GM12891 (cell line): ENCODE data around the gene ZNF469.

ENCODE experiments used
- PAX5 ChIP-seq: IDR thresholded peaks from 2 replicates; pipeline ENCODE4 v1.6.1; 2011; ENCODE audit warnings: low read length, moderate library complexity, mild to moderate bottlenecking; ENCODE audit not compliant: insufficient read depth, severe bottlenecking
- POLR2A ChIP-seq: IDR thresholded peaks from 2 replicates; pipeline ENCODE4 v1.6.1; 2011; ENCODE audit warnings: low read depth, low read length, control low read depth
- POLR2AphosphoS5 ChIP-seq: IDR thresholded peaks from 2 replicates; pipeline ENCODE4 v1.6.1; 2011; ENCODE audit warnings: low read depth, low read length, control low read depth
- SPI1 ChIP-seq: IDR thresholded peaks from 2 replicates; pipeline ENCODE4 v1.6.1; 2011; ENCODE audit warnings: low read depth, low read length, control low read depth
- TAF1 ChIP-seq: IDR thresholded peaks from 2 replicates; pipeline ENCODE4 v1.6.1; 2011; ENCODE audit warnings: low read depth, low read length, control low read depth

- TF ChIP-seq SPI1 (no peak), POLR2A (no peak), POLR2AphosphoS5 (no peak), TAF1 (no peak), PAX5 (no peak)
Measured at GRCh38 chr16:88380099-88380498, 2.7 kb upstream of the ZNF469 start.
